HCT116 (cell line): ENCODE data around the gene CCDC192. TPM values are rescaled to one million over a fixed set of nuclear protein-coding genes. Genes with fewer than 3 reads are reported as not detected.

Experiments
- ATAC-seq: fragments of 200-7000 bp; cut with Tn5 transposase; 2 replicates; pipeline ENCODE4 v1.9.1; 2020; ENCODE audit warnings: mild to moderate bottlenecking, moderate library complexity
- BruUV-seq: library from RNA; stranded (reverse); fragments of 400-500 nt; replicated peaks from 2 replicates; lab custom pipeline; 2021; lab: Mats Ljungman, UMichigan
- CTCF ChIA-PET: fragments of 300-600 bp; sonication (Branson Sonifier 250); formaldehyde crosslinking; loops from one replicate; lab custom pipeline; 2021; ENCODE audit warnings: antibody characterized with exemption; lab: Charles Lee
- POLR2A ChIA-PET: fragments of 300-600, 350-600 bp; sonication (Branson Sonifier 250); formaldehyde crosslinking; loops from one replicate; lab custom pipeline; 2021; ENCODE audit warnings: antibody characterized with exemption; lab: Charles Lee
- RAD21 ChIA-PET, 2 experiments: fragments of 300-600 bp; sonication (Branson Sonifier 250); formaldehyde crosslinking; loops; one replicate each; lab custom pipeline; 2023; ENCODE audit warnings: low total read pairs in 2 of 2; ENCODE audit not compliant: uncharacterized antibody in 2 of 2, unreplicated experiment in 2 of 2, low non-redundant PET in 1 of 2; lab: Charles Lee
- DNase-seq: peaks from one replicate; pipeline ENCODE4 v3.0.0-alpha.2; 2010; ENCODE audit warnings: low read depth, low spot score
- H2AFZ ChIP-seq: fragments of 200-600 bp; shearing (Covaris generic), sonication (generic); 2 replicates; pipeline ENCODE4 v1.6.1; 2017; ENCODE audit warnings: low read depth, mixed run types, mixed read lengths, antibody characterized with exemption, low read length; ENCODE audit not compliant: poor library complexity, severe bottlenecking
- H3K27ac ChIP-seq: 2 replicates; pipeline ENCODE4 v1.5.1; 2012; ENCODE audit warnings: low read depth, low read length
- H3K27me3 ChIP-seq: fragments of 200-600 bp; sonication (generic); 2 replicates; pipeline ENCODE4 v1.6.1; 2016; ENCODE audit warnings: mixed run types, low read length, mixed read lengths; ENCODE audit not compliant: insufficient read depth
- H3K36me3 ChIP-seq, 2 experiments: fragments of 200-500 bp in 1 of 2; fragments of 200-600 bp in 1 of 2; sonication (Bioruptor generic) in 1 of 2; sonication (generic) in 1 of 2; 2 replicates each; pipeline versions ENCODE4 v1.5.1 to v1.6.1; 2014 to 2016; ENCODE audit warnings: low read length in 2 of 2, inconsistent platforms in 1 of 2, mixed read lengths in 1 of 2, mixed run types in 1 of 2; ENCODE audit not compliant: insufficient read depth in 2 of 2, control insufficient read depth in 1 of 2
- H3K4me1 ChIP-seq, 2 experiments: fragments of 200-600 bp in 1 of 2; sonication (generic) in 1 of 2; 2 replicates each; pipeline versions ENCODE4 v1.5.1 to v1.6.1; 2012 to 2017; ENCODE audit warnings: low read length in 2 of 2, inconsistent platforms in 1 of 2, mild to moderate bottlenecking in 1 of 2, mixed read lengths in 1 of 2, mixed run types in 1 of 2, moderate library complexity in 1 of 2; ENCODE audit not compliant: insufficient read depth in 2 of 2, control insufficient read depth in 1 of 2
- H3K4me2 ChIP-seq: fragments of 200-600 bp; sonication (generic); 2 replicates; pipeline ENCODE4 v1.6.1; 2017; ENCODE audit warnings: mixed run types, low read length, mixed read lengths
- H3K4me3 ChIP-seq, 2 experiments: fragments of 200-600 bp in 1 of 2; sonication (generic) in 1 of 2; replicated peaks in 1 of 2; 2 replicates each; pipeline ENCODE4 v1.5.1; 2011 to 2016; ENCODE audit warnings: low read length in 2 of 2, control low read depth in 1 of 2, low read depth in 1 of 2, mild to moderate bottlenecking in 1 of 2, mixed read lengths in 1 of 2, mixed run types in 1 of 2
- H3K79me2 ChIP-seq: fragments of 200-600 bp; sonication (generic); 2 replicates; pipeline ENCODE4 v1.6.1; 2017; ENCODE audit warnings: mild to moderate bottlenecking, mixed run types, low read length, moderate library complexity, mixed read lengths; ENCODE audit not compliant: insufficient read depth
- H3K9ac ChIP-seq: fragments of 200-600 bp; sonication (generic); 2 replicates; pipeline ENCODE4 v1.6.1; 2016; ENCODE audit warnings: low read length, mixed read lengths
- H3K9me2 ChIP-seq: fragments of 200-600 bp; sonication (generic), shearing (Covaris generic); 2 replicates; pipeline ENCODE4 v1.6.1; 2017; ENCODE audit warnings: mixed run types, mild to moderate bottlenecking, moderate library complexity; ENCODE audit not compliant: insufficient read depth
- H3K9me3 ChIP-seq, 2 experiments: fragments of 200-500 bp in 1 of 2; fragments of 200-600 bp in 1 of 2; sonication (Bioruptor generic) in 1 of 2; sonication (generic) in 1 of 2; 2 replicates each; pipeline ENCODE4 v1.6.1; 2014 to 2017; ENCODE audit warnings: low read length in 2 of 2, mixed read lengths in 2 of 2, inconsistent platforms in 1 of 2, low read depth in 1 of 2, mild to moderate bottlenecking in 1 of 2, mixed run types in 1 of 2, moderate library complexity in 1 of 2; ENCODE audit not compliant: control insufficient read depth in 1 of 2, insufficient read depth in 1 of 2
- H4K20me1 ChIP-seq: fragments of 200-600 bp; sonication (generic), shearing (Covaris generic); 2 replicates; pipeline ENCODE4 v1.6.1; 2017; ENCODE audit warnings: mixed run types, mild to moderate bottlenecking, moderate library complexity; ENCODE audit not compliant: insufficient read depth
- CBX3 ChIP-seq: IDR thresholded peaks from 2 replicates; pipeline ENCODE4 v1.6.1; 2012; ENCODE audit warnings: low read depth
- EGR1 ChIP-seq: IDR thresholded peaks from 2 replicates; pipeline ENCODE4 v1.6.1; 2012; ENCODE audit warnings: low read depth
- ELF1 ChIP-seq: IDR thresholded peaks from 2 replicates; pipeline ENCODE4 v1.6.1; 2012; ENCODE audit warnings: low read depth, borderline replicate concordance
- EZH2phosphoT487 ChIP-seq: fragments of 200-600 bp; IDR thresholded peaks from 2 replicates; pipeline ENCODE4 v1.6.1; 2018; ENCODE audit warnings: antibody characterized with exemption, borderline replicate concordance
- FOSL1 ChIP-seq: IDR thresholded peaks from 2 replicates; pipeline ENCODE4 v1.6.1; 2012; ENCODE audit warnings: low read depth
- POLR2AphosphoS5 ChIP-seq: IDR thresholded peaks from 2 replicates; pipeline ENCODE4 v1.6.1; 2011; ENCODE audit warnings: mild to moderate bottlenecking, low read depth, low read length, moderate library complexity
- RAD21 ChIP-seq: IDR thresholded peaks from 2 replicates; pipeline ENCODE4 v1.6.1; 2012; ENCODE audit warnings: low read depth, mild to moderate bottlenecking
- REST ChIP-seq: IDR thresholded peaks from 2 replicates; pipeline ENCODE4 v1.6.1; 2012; ENCODE audit warnings: low read depth
- SIN3A ChIP-seq: IDR thresholded peaks from 2 replicates; pipeline ENCODE4 v1.6.1; 2012; ENCODE audit warnings: low read depth
- SRF ChIP-seq: IDR thresholded peaks from 2 replicates; pipeline ENCODE4 v1.6.1; 2012; ENCODE audit warnings: low read depth
- YY1 ChIP-seq: IDR thresholded peaks from 2 replicates; pipeline ENCODE4 v1.6.1; 2011; ENCODE audit warnings: low read length, low read depth, moderate library complexity, mild to moderate bottlenecking; ENCODE audit not compliant: insufficient replicate concordance; ENCODE audit errors: extremely low read depth
- ZNF274 ChIP-seq: fragments of 200-500 bp; sonication (Bioruptor generic); IDR thresholded peaks from 2 replicates; pipeline ENCODE4 v1.6.1; 2014; ENCODE audit warnings: mild to moderate bottlenecking, low read depth, low read length, inconsistent platforms
- intact Hi-C: fragments of 100-400 bp; cut with micrococcal nuclease; formaldehyde crosslinking; loops from 2 replicates; pipeline ENCODE4 v1.10.0; 2022
- total RNA-seq: library from RNA; stranded (reverse); gene quantifications from one replicate; pipeline ENCODE4 v1.2.1, GENCODE V29; 2021; ENCODE audit not compliant: unreplicated experiment

CCDC192 gene
- total RNA-seq, 1 experiment from 2014 or later: not detected

- TF ChIP-seq REST (no peak), EZH2phosphoT487 (no peak), SRF (no peak), POLR2AphosphoS5 (no peak), FOSL1 (no peak), EGR1 (no peak), CBX3 (no peak), ZNF274 (no peak), YY1 (no peak), SIN3A (no peak), ELF1 (no peak)
Observed at GRCh38 chr5:127840809-127841208, 137.6 kb downstream of the CCDC192 start (continued).

- H3K9me2 ChIP-seq: no peaks in the 10 kb centered on the region
- no peak overlapping the region for H3K4me3 ChIP-seq
- H3K9me3 ChIP-seq: no peaks in the 10 kb centered on the region
- H3K36me3 ChIP-seq: no peaks in the 10 kb centered on the region
- no peak overlapping the region for H3K27ac ChIP-seq
- no peaks in the 10 kb centered on the region for H3K4me1 ChIP-seq
- ChIA-PET CTCF (no interaction called here), RAD21 (no interaction called here), POLR2A (no interaction called here)
- no peak overlapping the region for H3K4me2 ChIP-seq
- ATAC-seq (no peak), DNase-seq (no peak)
- H3K79me2 ChIP-seq: no peaks in the 10 kb centered on the region
- H4K20me1 ChIP-seq: no peaks in the 10 kb centered on the region
- H3K27me3 ChIP-seq: no peaks in the 10 kb centered on the region
- no peak overlapping the region for H3K9ac ChIP-seq
- H2AFZ ChIP-seq: no peak overlapping the region
- intact Hi-C loops: no loop called here
- TF ChIP-seq ELF1 (no peak), RAD21 (peak; percentile 27; the same call in 1 of the 2 replicates)
- no TSS peak for BruUV-seq
Observed at GRCh38 chr5:127844581-127845021, 141.4 kb downstream of the CCDC192 start.
